ENCODE results near the gene BPIFB3.
A peak's percentile ranks its signal among the peaks of the same experiment; 100 is the strongest.

Gene BPIFB3

DNA sequence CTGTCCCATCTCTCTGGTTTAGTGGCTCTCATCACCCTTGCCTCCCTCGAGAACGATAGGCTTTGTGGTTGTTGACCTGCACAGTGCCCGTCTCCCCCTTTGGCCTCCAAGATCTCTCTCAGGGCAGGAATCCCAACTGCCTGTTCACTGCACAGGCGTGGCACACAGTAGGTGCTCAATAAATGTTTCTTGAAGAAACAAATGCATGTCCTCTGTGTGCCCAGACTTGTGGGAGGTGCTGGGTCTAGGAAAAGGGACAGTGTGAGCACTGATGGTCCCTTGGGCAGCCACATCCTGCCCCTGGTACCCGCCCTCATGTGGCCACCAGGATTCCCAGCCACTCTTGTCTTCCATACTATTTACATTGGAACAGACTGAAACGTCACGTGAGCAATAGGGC lies 24.8 kb upstream of the BPIFB3 start (continued):
- TF ChIP-seq ZNF629 (tag by site-specific recombination; IDR thresholded peaks at IDR 0.05): no peak

DNA sequence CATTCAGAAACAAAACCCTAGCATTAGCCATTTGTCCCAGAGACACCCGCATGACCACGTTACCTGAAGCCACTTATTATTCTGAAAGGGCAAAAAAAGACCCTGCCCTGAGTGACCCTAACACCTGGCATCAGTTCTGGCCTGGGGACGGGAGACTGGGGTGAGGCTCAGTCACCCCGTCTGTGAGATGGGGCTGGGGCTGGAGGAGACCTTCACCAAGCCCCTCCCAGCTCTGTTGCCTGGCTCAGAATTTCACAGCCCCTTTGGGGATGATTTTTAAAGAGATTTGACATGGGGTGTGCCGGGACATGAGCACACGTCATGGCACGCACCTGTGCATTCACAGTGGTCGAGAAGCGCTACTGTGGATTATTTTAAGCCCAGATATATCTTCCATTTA lies 23.6 kb upstream of the BPIFB3 start:
- no peak overlapping the region for H3K4me3 ChIP-seq (ENCODE audit: low read depth, low read length)
- ChIA-PET POLR2A (no interaction called here), CTCF (no interaction called here)
- no peak for TF ChIP-seq ZNF391 (tag by site-specific recombination; IDR thresholded peaks at IDR 0.05; ENCODE audit: borderline replicate concordance, low read depth)
- TF ChIP-seq, protein P1, sequence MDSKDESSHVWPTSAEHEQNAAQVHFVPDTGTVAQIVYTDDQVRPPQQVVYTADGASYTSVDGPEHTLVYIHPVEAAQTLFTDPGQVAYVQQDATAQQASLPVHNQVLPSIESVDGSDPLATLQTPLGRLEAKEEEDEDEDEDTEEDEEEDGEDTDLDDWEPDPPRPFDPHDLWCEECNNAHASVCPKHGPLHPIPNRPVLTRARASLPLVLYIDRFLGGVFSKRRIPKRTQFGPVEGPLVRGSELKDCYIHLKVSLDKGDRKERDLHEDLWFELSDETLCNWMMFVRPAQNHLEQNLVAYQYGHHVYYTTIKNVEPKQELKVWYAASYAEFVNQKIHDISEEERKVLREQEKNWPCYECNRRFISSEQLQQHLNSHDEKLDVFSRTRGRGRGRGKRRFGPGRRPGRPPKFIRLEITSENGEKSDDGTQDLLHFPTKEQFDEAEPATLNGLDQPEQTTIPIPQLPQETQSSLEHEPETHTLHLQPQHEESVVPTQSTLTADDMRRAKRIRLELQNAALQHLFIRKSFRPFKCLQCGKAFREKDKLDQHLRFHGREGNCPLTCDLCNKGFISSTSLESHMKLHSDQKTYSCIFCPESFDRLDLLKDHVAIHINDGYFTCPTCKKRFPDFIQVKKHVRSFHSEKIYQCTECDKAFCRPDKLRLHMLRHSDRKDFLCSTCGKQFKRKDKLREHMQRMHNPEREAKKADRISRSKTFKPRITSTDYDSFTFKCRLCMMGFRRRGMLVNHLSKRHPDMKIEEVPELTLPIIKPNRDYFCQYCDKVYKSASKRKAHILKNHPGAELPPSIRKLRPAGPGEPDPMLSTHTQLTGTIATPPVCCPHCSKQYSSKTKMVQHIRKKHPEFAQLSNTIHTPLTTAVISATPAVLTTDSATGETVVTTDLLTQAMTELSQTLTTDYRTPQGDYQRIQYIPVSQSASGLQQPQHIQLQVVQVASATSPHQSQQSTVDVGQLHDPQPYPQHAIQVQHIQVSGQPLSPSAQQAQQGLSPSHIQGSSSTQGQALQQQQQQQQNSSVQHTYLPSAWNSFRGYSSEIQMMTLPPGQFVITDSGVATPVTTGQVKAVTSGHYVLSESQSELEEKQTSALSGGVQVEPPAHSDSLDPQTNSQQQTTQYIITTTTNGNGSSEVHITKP (tag by site-specific recombination; IDR thresholded peaks at IDR 0.05): 0 out of 2 replicates have a peak, but pooled peaks have one; percentile 3
- no peak overlapping the region for H3K27ac ChIP-seq (ENCODE audit: extremely low read depth, low read depth, low read length)
- H3K9me3 ChIP-seq (ENCODE audit: control insufficient read depth, insufficient read depth, low read depth, low read length): no peaks in the 10 kb centered on the region
- no peaks in the 10 kb centered on the region for H3K36me3 ChIP-seq (ENCODE audit: control insufficient read depth in 2 of 2, insufficient read depth in 1 of 2, low read length in 2 of 2)
- H3K4me1 ChIP-seq (ENCODE audit: control insufficient read depth, insufficient read depth, low read length): no peaks in the 10 kb centered on the region

DNA sequence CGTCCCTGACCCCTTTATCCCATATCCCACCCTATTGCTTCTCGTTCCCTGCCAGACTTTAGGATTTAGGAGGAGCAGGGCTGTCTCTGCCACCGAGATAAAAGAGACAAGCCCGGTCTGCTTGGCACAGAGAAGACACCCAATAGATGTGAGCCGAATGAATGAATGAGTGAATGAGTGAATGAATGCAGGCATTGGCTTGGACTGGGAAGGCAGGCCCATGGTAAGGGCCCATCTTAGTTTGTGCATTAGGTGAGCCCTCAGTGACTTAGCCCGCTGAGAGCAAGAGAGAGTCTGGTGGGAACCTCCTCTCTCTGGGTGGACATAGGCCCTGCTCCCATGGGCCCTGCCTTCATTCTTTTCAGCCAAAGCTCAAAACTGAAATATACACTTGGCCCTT lies 23.1 kb upstream of the BPIFB3 start:
- H3K36me3 ChIP-seq (ENCODE audit: control insufficient read depth in 2 of 2, insufficient read depth in 1 of 2, low read length in 2 of 2): no peaks in the 10 kb centered on the region
- H3K4me1 ChIP-seq (ENCODE audit: control insufficient read depth, insufficient read depth, low read length): no peaks in the 10 kb centered on the region
- no peak overlapping the region for H3K27ac ChIP-seq (ENCODE audit: extremely low read depth, low read depth, low read length)
- H3K4me3 ChIP-seq (ENCODE audit: low read depth, low read length): no peak overlapping the region
- ChIA-PET CTCF (interaction anchor here (0.6 kb wide), 1 partner anchor 14 kb away, joined by 5 read pairs; no protein-coding TSS in a partner anchor), POLR2A (no interaction called here)
- no peak for TF ChIP-seq ZFP37 (tag by site-specific recombination; IDR thresholded peaks at IDR 0.05)
- no peak for TF ChIP-seq FEZF1 (tag by site-specific recombination; IDR thresholded peaks at IDR 0.05)
- no peak for TF ChIP-seq ZNF623 (tag by site-specific recombination; IDR thresholded peaks at IDR 0.05)
- TF ChIP-seq ZNF239 (tag by site-specific recombination; IDR thresholded peaks at IDR 0.05): no peak
- no peak for TF ChIP-seq ZNF776 (tag by site-specific recombination; IDR thresholded peaks at IDR 0.05; ENCODE audit: borderline replicate concordance)
- TF ChIP-seq, protein P2, sequence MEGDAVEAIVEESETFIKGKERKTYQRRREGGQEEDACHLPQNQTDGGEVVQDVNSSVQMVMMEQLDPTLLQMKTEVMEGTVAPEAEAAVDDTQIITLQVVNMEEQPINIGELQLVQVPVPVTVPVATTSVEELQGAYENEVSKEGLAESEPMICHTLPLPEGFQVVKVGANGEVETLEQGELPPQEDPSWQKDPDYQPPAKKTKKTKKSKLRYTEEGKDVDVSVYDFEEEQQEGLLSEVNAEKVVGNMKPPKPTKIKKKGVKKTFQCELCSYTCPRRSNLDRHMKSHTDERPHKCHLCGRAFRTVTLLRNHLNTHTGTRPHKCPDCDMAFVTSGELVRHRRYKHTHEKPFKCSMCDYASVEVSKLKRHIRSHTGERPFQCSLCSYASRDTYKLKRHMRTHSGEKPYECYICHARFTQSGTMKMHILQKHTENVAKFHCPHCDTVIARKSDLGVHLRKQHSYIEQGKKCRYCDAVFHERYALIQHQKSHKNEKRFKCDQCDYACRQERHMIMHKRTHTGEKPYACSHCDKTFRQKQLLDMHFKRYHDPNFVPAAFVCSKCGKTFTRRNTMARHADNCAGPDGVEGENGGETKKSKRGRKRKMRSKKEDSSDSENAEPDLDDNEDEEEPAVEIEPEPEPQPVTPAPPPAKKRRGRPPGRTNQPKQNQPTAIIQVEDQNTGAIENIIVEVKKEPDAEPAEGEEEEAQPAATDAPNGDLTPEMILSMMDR (tag by site-specific recombination; IDR thresholded peaks at IDR 0.05): no peak
- TF ChIP-seq ZFHX2 (tag by site-specific recombination; conservative IDR thresholded peaks at IDR 0.05): no peak
- TF ChIP-seq ZNF23 (tag by site-specific recombination; IDR thresholded peaks at IDR 0.05; ENCODE audit: borderline replicate concordance): no peak
- TF ChIP-seq ZNF660 (tag by site-specific recombination; IDR thresholded peaks at IDR 0.05): no peak
- TF ChIP-seq, protein P3, sequence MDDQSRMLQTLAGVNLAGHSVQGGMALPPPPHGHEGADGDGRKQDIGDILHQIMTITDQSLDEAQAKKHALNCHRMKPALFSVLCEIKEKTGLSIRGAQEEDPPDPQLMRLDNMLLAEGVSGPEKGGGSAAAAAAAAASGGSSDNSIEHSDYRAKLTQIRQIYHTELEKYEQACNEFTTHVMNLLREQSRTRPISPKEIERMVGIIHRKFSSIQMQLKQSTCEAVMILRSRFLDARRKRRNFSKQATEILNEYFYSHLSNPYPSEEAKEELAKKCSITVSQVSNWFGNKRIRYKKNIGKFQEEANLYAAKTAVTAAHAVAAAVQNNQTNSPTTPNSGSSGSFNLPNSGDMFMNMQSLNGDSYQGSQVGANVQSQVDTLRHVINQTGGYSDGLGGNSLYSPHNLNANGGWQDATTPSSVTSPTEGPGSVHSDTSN (CRISPR knock-in tag; IDR thresholded peaks at IDR 0.05): no peak
- TF ChIP-seq, protein P4, sequence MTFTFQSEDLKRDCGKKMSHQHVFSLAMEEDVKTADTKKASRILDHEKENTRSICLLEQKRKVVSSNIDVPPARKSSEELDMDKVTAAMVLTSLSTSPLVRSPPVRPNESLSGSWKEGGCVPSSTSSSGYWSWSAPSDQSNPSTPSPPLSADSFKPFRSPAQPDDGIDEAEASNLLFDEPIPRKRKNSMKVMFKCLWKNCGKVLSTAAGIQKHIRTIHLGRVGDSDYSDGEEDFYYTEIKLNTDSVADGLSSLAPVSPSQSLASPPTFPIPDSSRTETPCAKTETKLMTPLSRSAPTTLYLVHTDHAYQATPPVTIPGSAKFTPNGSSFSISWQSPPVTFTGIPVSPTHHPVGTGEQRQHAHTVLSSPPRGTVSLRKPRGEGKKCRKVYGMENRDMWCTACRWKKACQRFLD (tag by site-specific recombination; IDR thresholded peaks at IDR 0.05): no peak
- TF ChIP-seq, protein P5, sequence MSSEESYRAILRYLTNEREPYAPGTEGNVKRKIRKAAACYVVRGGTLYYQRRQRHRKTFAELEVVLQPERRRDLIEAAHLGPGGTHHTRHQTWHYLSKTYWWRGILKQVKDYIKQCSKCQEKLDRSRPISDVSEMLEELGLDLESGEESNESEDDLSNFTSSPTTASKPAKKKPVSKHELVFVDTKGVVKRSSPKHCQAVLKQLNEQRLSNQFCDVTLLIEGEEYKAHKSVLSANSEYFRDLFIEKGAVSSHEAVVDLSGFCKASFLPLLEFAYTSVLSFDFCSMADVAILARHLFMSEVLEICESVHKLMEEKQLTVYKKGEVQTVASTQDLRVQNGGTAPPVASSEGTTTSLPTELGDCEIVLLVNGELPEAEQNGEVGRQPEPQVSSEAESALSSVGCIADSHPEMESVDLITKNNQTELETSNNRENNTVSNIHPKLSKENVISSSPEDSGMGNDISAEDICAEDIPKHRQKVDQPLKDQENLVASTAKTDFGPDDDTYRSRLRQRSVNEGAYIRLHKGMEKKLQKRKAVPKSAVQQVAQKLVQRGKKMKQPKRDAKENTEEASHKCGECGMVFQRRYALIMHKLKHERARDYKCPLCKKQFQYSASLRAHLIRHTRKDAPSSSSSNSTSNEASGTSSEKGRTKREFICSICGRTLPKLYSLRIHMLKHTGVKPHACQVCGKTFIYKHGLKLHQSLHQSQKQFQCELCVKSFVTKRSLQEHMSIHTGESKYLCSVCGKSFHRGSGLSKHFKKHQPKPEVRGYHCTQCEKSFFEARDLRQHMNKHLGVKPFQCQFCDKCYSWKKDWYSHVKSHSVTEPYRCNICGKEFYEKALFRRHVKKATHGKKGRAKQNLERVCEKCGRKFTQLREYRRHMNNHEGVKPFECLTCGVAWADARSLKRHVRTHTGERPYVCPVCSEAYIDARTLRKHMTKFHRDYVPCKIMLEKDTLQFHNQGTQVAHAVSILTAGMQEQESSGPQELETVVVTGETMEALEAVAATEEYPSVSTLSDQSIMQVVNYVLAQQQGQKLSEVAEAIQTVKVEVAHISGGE (tag by site-specific recombination; conservative IDR thresholded peaks at IDR 0.05; ENCODE audit: low read depth): no peak
- TF ChIP-seq ZNF311 (tag by site-specific recombination; IDR thresholded peaks at IDR 0.05; ENCODE audit: borderline replicate concordance): no peak
- no peak for TF ChIP-seq ZNF24 (tag by site-specific recombination; IDR thresholded peaks at IDR 0.05)
- no peak for TF ChIP-seq ZNF544 (tag by site-specific recombination; IDR thresholded peaks at IDR 0.05)
- TF ChIP-seq ZNF354C (tag by site-specific recombination; IDR thresholded peaks at IDR 0.05; ENCODE audit: borderline replicate concordance, low read depth): no peak
- TF ChIP-seq ZNF549 (tag by site-specific recombination; IDR thresholded peaks at IDR 0.05): no peak
- TF ChIP-seq, protein P6, sequence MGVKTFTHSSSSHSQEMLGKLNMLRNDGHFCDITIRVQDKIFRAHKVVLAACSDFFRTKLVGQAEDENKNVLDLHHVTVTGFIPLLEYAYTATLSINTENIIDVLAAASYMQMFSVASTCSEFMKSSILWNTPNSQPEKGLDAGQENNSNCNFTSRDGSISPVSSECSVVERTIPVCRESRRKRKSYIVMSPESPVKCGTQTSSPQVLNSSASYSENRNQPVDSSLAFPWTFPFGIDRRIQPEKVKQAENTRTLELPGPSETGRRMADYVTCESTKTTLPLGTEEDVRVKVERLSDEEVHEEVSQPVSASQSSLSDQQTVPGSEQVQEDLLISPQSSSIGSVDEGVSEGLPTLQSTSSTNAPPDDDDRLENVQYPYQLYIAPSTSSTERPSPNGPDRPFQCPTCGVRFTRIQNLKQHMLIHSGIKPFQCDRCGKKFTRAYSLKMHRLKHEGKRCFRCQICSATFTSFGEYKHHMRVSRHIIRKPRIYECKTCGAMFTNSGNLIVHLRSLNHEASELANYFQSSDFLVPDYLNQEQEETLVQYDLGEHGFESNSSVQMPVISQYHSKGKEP (tag by site-specific recombination; IDR thresholded peaks at IDR 0.05): no peak
- H3K9me3 ChIP-seq (ENCODE audit: control insufficient read depth, insufficient read depth, low read depth, low read length): no peaks in the 10 kb centered on the region

Measured in HEK293 (cell line).